Purkinje cell (primary cell): Measurements from ENCODE around the gene ZNF580. TPM values are rescaled to one million over a fixed set of nuclear protein-coding genes. Genes with fewer than 3 reads are reported as not detected.

Source experiments
- polyA plus RNA-seq: library from polyadenylated mRNA; unstranded; fragments of >200 nt; fragmentation: Nextera tagmentation; gene quantifications from 2 replicates; pipeline ENCODE4 v1.2.1, GENCODE V29; 2014

Gene ZNF580
- polyA plus RNA-seq: 8.2 and 11.4 TPM in 2 replicates

DNA sequence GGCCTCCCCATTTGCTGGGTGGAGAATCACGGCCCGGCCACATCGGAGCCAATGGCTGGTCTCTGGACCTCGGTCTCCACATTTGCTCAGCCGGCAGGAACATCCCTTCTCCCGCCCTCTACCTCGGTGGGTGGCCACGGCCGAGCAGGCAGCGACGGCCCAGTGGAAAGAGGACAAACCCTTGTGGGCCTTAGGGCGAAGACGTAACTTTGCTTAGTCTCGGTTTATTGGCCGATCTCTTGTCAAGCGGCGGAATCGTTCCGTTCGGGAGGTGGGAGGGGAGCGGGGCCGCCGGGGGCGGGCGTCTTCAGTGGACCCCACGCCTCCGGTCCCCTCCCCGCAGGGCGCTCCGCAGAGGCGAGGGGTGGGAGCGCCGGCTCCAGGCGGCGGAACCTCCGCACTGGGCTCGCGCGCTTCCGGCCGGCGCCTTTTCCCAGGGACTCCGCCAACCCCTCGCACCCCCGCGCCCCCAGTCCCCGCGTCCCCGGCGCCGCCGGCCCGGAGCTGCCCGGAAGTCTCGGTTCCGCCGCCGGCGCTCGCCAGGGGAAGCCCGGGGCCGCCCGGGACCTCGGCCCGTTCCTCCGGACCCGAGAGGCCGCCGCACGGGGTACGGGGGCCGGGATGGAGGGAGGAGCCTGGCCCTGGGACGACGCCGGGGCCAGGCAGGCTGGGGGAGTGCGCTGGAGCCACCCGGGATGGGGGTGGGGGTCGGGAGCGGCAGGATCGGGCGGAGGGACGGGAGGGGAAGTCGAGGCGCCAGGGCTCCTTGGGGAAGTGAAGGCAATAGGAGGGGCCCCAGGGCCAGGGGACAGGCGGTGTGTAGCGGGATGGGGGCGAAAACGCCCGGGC lies at the start of gene ZNF580:
ZNF580 (plus strand) TSS at position 426 of the 849 bp plus-strand sequence. CDS start 1,507 bp downstream, outside the sequence.

GRCh38 chr19:55599468-55599841 lies 41.3 kb upstream of the ZNF580 start, which contains the start of gene FIZ1:
TSS of gene FIZ1 (minus strand) at chr19:55599517. CDS start at chr19:55597865, 1,652 bp downstream.

GRCh38 chr19:55599842-55600661 lies 40.8 kb upstream of the ZNF580 start, which contains the start of gene ZNF524:
TSS of gene ZNF524 (plus strand) at chr19:55600288. CDS start at chr19:55602113, 1,825 bp downstream.

GRCh38 chr19:55605637-55606470 lies 34.9 kb upstream of the ZNF580 start, which contains the start of gene ZNF865:
TSS of gene ZNF865 (plus strand) at chr19:55605647. CDS start at chr19:55613619, 7,972 bp downstream.

GRCh38 chr19:55624109-55625003 lies 16.4 kb upstream of the ZNF580 start, which contains the start of gene ZNF784:
TSS of gene ZNF784 (minus strand) at chr19:55624566. CDS start at chr19:55624561, 5 bp downstream.

DNA sequence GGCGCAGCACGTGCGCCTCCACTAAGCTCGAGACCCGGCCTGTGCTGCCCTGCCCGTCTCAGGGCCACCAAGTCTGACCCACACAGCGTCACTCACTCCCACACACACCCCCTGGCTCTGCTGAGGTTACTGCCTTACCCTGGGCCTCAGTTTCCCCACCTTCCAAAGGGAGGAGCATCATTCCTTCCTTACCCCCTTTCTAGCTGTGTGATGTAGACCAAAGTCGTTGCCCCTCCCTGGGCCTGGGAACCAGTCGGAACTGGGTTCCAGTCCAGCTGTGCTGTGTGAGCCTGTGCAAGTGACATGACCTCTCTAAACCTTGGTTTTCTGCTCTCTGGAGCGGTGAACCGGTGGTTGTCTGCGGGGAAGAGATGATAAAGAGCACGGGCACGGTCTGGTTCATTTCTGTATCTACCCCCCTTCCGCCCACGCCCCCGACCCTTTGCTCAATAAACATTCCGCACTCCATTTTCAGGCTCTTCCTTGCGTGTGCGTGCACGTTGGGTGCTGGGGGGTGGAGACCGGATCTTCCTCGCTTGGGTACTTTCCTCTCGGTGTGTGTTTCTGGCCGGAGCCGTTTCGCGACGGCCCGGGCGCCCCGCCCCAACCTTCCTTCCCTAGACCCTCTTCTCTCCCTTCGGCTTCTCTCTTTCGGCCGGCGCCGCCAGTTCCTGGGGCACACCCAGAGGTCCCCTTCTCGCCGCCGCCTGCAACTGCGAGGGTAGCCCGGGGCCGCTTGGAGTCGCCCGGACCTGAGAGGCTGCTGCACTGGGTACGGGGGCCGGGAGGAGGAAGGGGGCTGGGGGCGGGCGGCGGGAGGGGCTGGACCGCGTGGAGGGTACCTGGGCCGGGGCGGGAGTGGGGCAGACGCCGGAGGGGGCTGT lies 2.4 kb downstream of the ZNF580 start, which contains the start of gene ZNF581:
ZNF581 (plus strand) TSS at position 647 of the 884 bp plus-strand sequence. CDS start 923 bp downstream, outside the sequence.

GRCh38 chr19:55647732-55648584 lies 7.2 kb downstream of the ZNF580 start, which contains the start of gene CCDC106:
TSS of gene CCDC106 (plus strand) at chr19:55648212. CDS start at chr19:55649047, 835 bp downstream.

GRCh38 chr19:55654868-55655647 lies 14.3 kb downstream of the ZNF580 start, which contains the start of gene U2AF2:
TSS of gene U2AF2 (plus strand) at chr19:55655035. CDS start at chr19:55655105, 70 bp downstream.

DNA sequence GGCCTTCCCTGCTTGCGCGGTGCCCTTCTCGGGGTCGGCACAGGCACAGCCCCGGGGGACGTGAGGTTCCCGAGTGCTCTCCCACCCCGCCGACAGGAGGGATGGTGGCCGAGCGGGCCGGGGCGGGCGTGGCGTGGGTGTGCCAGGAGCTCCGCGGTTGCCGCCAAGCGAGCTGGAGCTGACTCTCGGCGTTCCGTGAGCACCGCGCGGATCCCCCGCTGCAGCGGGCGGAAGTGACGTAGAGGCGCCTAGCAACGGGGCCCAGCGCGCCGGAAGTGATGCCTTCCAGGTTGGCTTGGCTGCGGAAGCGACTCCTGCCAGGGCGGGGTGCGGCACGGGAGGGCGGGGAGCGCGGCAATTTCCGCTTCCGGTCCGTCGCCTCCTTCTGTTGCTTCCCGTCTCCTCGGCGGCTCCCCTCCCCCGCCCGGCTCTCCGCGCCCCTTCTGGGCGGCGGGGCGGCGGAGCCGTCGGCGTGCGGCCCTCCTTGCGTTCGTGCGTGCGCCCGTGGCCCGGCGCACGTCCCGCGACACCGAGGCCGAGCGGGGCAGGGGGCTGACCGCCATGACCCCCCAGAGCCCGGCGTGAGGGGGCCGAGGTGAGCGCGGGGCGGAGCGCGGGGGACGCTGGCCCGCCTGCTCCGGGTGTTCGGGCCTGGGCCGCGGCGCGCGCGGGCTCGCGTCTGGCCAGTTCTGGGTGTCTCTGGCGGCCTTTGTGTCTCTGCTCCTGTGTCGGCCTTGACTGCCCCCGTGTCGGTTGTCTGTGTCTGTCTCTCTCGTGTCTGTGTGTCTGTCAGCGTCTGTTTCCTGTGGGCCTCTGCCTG lies 34.2 kb downstream of the ZNF580 start, which contains the start of gene EPN1:
EPN1 (plus strand) TSS at position 386 of the 820 bp plus-strand sequence. CDS start 3,402 bp downstream, outside the sequence.

Other genes starting within 250 kb of the ZNF580 start
- 1.3 and 1.6 TPM in 2 replicates for gene UBE2S, start 233.2 kb upstream of the ZNF580 start, polyA plus RNA-seq
- gene SHISA7, start 197.7 kb upstream of the ZNF580 start, polyA plus RNA-seq: 0.62 TPM in 1 of 2 replicates, not detected in the other
- 0.93 and 1.2 TPM in 2 replicates for gene ISOC2, start 179.4 kb upstream of the ZNF580 start, polyA plus RNA-seq
- gene C19orf85, start 176.3 kb upstream of the ZNF580 start, polyA plus RNA-seq: not detected in 2 replicates
- gene ZNF628, start 164.4 kb upstream of the ZNF580 start, polyA plus RNA-seq: not detected in 2 replicates
- 26.9 and 43.3 TPM in 2 replicates for gene NAT14, start 155.8 kb upstream of the ZNF580 start, polyA plus RNA-seq
- gene SSC5D, start 152.6 kb upstream of the ZNF580 start, polyA plus RNA-seq: 0.05 TPM in 1 of 2 replicates, not detected in the other
- not detected in 2 replicates for gene SBK2, start 103.9 kb upstream of the ZNF580 start, polyA plus RNA-seq
- gene SBK3, start 95.5 kb upstream of the ZNF580 start, polyA plus RNA-seq: not detected in 2 replicates
- 0.36 and 0.48 TPM in 2 replicates for gene ZNF579, start 60.2 kb upstream of the ZNF580 start, polyA plus RNA-seq
- gene FIZ1, start 41.5 kb upstream of the ZNF580 start, polyA plus RNA-seq: 1.7 and 4.2 TPM in 2 replicates
- 0.36 TPM in 1 of 2 replicates, not detected in the other for gene ZNF524, start 40.7 kb upstream of the ZNF580 start, polyA plus RNA-seq
- 0.22 TPM in 1 of 2 replicates, not detected in the other for gene ZNF865, start 35.4 kb upstream of the ZNF580 start, polyA plus RNA-seq
- 0.16 and 0.27 TPM in 2 replicates for gene ZNF784, start 16.4 kb upstream of the ZNF580 start, polyA plus RNA-seq
- gene ZNF581, start 2.6 kb downstream of the ZNF580 start, polyA plus RNA-seq: 0.74 and 4.1 TPM in 2 replicates
- gene CCDC106, start 7.2 kb downstream of the ZNF580 start, polyA plus RNA-seq: 0.35 and 0.67 TPM in 2 replicates
- 2.8 and 3.7 TPM in 2 replicates for gene U2AF2, start 14.0 kb downstream of the ZNF580 start, polyA plus RNA-seq
- 1.3 and 1.4 TPM in 2 replicates for gene EPN1, start 34.2 kb downstream of the ZNF580 start, polyA plus RNA-seq
- not detected in 2 replicates for gene NLRP9, start 97.4 kb downstream of the ZNF580 start, polyA plus RNA-seq
- not detected in 2 replicates for gene RFPL4A, start 118.1 kb downstream of the ZNF580 start, polyA plus RNA-seq
- not detected in 2 replicates for gene RFPL4AL1, start 128.1 kb downstream of the ZNF580 start, polyA plus RNA-seq
- gene NLRP11, start 191.0 kb downstream of the ZNF580 start, polyA plus RNA-seq: 0.11 and 0.24 TPM in 2 replicates
- gene NLRP4, start 195.5 kb downstream of the ZNF580 start, polyA plus RNA-seq: not detected in 2 replicates